HEK293T (cell line): ENCODE data around the gene ADORA1.

Source experiments
- BHLHE40 ChIP-seq: fragments of 450-650 bp; IDR thresholded peaks from 2 replicates; pipeline ENCODE4 v1.6.1; 2016; ENCODE audit warnings: mild to moderate bottlenecking, moderate library complexity, borderline replicate concordance
- CTBP1 ChIP-seq: fragments of 450-650 bp; IDR thresholded peaks from 2 replicates; pipeline ENCODE4 v1.6.1; 2016; ENCODE audit warnings: borderline replicate concordance
- ELF4 ChIP-seq: fragments of 450-650 bp; IDR thresholded peaks from 2 replicates; pipeline ENCODE4 v1.6.1; 2017; ENCODE audit warnings: antibody characterized with exemption
- FOXK2 ChIP-seq: fragments of 450-650 bp; IDR thresholded peaks from 2 replicates; pipeline ENCODE4 v1.6.1; 2016; ENCODE audit warnings: mild to moderate bottlenecking
- FOXM1 ChIP-seq: fragments of 450-650 bp; IDR thresholded peaks from 2 replicates; pipeline ENCODE4 v1.6.1; 2017; ENCODE audit warnings: mild to moderate bottlenecking, borderline replicate concordance

- TF ChIP-seq BHLHE40: no peak
- TF ChIP-seq FOXK2: no peak
- no peak for TF ChIP-seq CTBP1
- no peak for TF ChIP-seq FOXM1
- TF ChIP-seq ELF4: no peak
Measured at GRCh38 chr1:203190949-203191348, 63.4 kb downstream of the ADORA1 start.
